H1 (cell line): Measurements from ENCODE around the gene TMEM145. TPM values are rescaled to one million over a fixed set of nuclear protein-coding genes. Genes with fewer than 3 reads are reported as not detected.

Source experiments
- CHD7 ChIP-seq: fragments of 300-600 bp; sonication (generic); IDR thresholded peaks from 2 replicates; pipeline ENCODE4 v1.7.1; 2012; ENCODE audit warnings: low read length, moderate library complexity, mild to moderate bottlenecking, inconsistent platforms; ENCODE audit not compliant: insufficient replicate concordance
- CREB1 ChIP-seq: IDR thresholded peaks from 2 replicates; pipeline ENCODE4 v1.6.1; 2012; ENCODE audit warnings: inconsistent platforms
- MAX ChIP-seq: IDR thresholded peaks from 2 replicates; pipeline ENCODE4 v1.6.1; 2012; ENCODE audit warnings: inconsistent platforms
- POU5F1 ChIP-seq: IDR thresholded peaks from 2 replicates; pipeline ENCODE4 v1.6.1; 2011; ENCODE audit warnings: low read depth, mild to moderate bottlenecking, low read length, moderate library complexity
- RAD21 ChIP-seq, 2 experiments: IDR thresholded peaks in 1 of 2; conservative IDR thresholded peaks in 1 of 2; 2 replicates each; pipeline ENCODE4 v1.6.1; 2011; ENCODE audit warnings: low read depth in 2 of 2, low read length in 2 of 2, improper control_type of control experiment in 1 of 2, inconsistent platforms in 1 of 2, mild to moderate bottlenecking in 1 of 2, moderate library complexity in 1 of 2
- SP2 ChIP-seq: IDR thresholded peaks from 2 replicates; pipeline ENCODE4 v1.6.1; 2012; ENCODE audit warnings: mild to moderate bottlenecking, low read length, inconsistent platforms
- ZNF274 ChIP-seq: IDR thresholded peaks from 2 replicates; pipeline ENCODE4 v1.7.0; 2012; ENCODE audit warnings: low read length, borderline replicate concordance; ENCODE audit errors: extremely low read depth
- polyA plus RNA-seq, 7 experiments: library from polyadenylated mRNA; depleted of rRNA in 3 of 7; stranded (reverse) in 5 of 7; unstranded in 2 of 7; fragments of >200 nt in 5 of 7; fragments of 200-250 nt in 2 of 7; gene quantifications; 1 replicate in 5 of 7; 2 replicates in 1 of 7; 4 replicates in 1 of 7; pipeline versions ENCODE4 v1.2.1 to v1.2.3, GENCODE V29; 2011 to 2013; ENCODE audit warnings: missing spikeins in 2 of 7, mixed read lengths in 2 of 7
- total RNA-seq: library from RNA; stranded (reverse); fragmentation: NEBNext Ultra II Directional; extraction: Animal tissue kit (Norgen Biotek cat#: 25700); gene quantifications from 2 replicates; pipeline ENCODE4 v1.2.1, GENCODE V29; 2021

The TMEM145 gene
- total and polyA plus RNA-seq, 2 of the 8 experiments (the other 6 are each of a cell fraction or from before 2014, with no cell fraction given), result 2.3 to 4.7 TPM

- TF ChIP-seq CHD7 (no peak), POU5F1 (no peak), CREB1 (no peak), RAD21 (IDR thresholded peaks at IDR 0.05 in 1 of 2, conservative IDR thresholded peaks at IDR 0.05 in 1 of 2; ENCODE audit: low read depth in 2 of 2, low read length in 2 of 2) (no peak), SP2 (no peak), ZNF274 (no peak), MAX (no peak)
Measured at GRCh38 chr19:42276284-42276683, 36.8 kb upstream of the TMEM145 start (continued).
